T-cell (primary cell): ENCODE results near the gene ADGRL3. TPM values are rescaled to one million over a fixed set of nuclear protein-coding genes. Genes with fewer than 3 reads are reported as not detected.
"Not testable (repeated sequence)": the region's sequence is repeated elsewhere in the genome, so short reads cannot be mapped to it uniquely, and the experiment has no call there.

ENCODE experiments used
- ATAC-seq, 4 experiments: fragments of 200-7000 bp in 3 of 4; fragments of 150-1000 bp in 1 of 4; cut with Tn5 transposase; replicated peaks in 1 of 4; 1 replicate in 3 of 4; 2 replicates in 1 of 4; pipeline ENCODE4 v1.10.0; 2021; ENCODE audit warnings: moderate library complexity in 3 of 4, mild to moderate bottlenecking in 2 of 4, moderate number of reproducible peaks in 1 of 4
- CTCF ChIA-PET, 2 donors: fragments of 300-600 bp; sonication (Branson Sonifier 250); formaldehyde crosslinking; loops; one replicate each; lab custom pipeline; 2022; ENCODE audit warnings: antibody characterized with exemption in 2 of 2; lab: Charles Lee
- POLR2A ChIA-PET, 2 donors: fragments of 300-600 bp; sonication (Branson Sonifier 250); formaldehyde crosslinking; loops; one replicate each; lab custom pipeline; 2022; ENCODE audit warnings: antibody characterized with exemption in 2 of 2; lab: Charles Lee
- DNase-seq, 35 experiments: peaks; one replicate each; pipeline versions ENCODE4 v3.0.0 to v3.0.0-alpha.2; 2013 to 2023
- H3K27ac ChIP-seq: one replicate; pipeline ENCODE4 v1.5.1; 2013; ENCODE audit warnings: low read length
- H3K27me3 ChIP-seq, 2 experiments: replicated peaks in 1 of 2; 1 replicate in 1 of 2; 2 replicates in 1 of 2; pipeline versions ENCODE4 v1.6.1 to v1.7.0; 2013; ENCODE audit warnings: low read length in 1 of 2, mixed read lengths in 1 of 2; ENCODE audit not compliant: control insufficient read depth in 2 of 2, insufficient read depth in 2 of 2; ENCODE audit errors: extremely low read depth in 1 of 2
- H3K36me3 ChIP-seq, 2 donors: 1 replicate in 1 of 2; 2 replicates in 1 of 2; pipeline versions ENCODE4 v1.6.1 to v1.7.0; 2013; ENCODE audit warnings: low read length in 1 of 2; ENCODE audit not compliant: control insufficient read depth in 2 of 2, insufficient read depth in 1 of 2; ENCODE audit errors: extremely low read depth in 1 of 2
- H3K4me1 ChIP-seq, 2 experiments: 1 replicate in 1 of 2; 2 replicates in 1 of 2; pipeline versions ENCODE4 v1.6.1 to v1.7.0; 2013; ENCODE audit warnings: low read length in 2 of 2, mixed read lengths in 1 of 2; ENCODE audit not compliant: insufficient read depth in 2 of 2, control insufficient read depth in 1 of 2; ENCODE audit errors: extremely low read depth in 1 of 2
- H3K4me3 ChIP-seq, 2 donors: 1 replicate in 1 of 2; 2 replicates in 1 of 2; pipeline versions ENCODE4 v1.5.1 to v1.7.0; 2013; ENCODE audit warnings: mild to moderate bottlenecking in 2 of 2, low read length in 1 of 2, moderate library complexity in 1 of 2; ENCODE audit not compliant: control insufficient read depth in 1 of 2; ENCODE audit errors: extremely low read depth in 1 of 2
- H3K9me3 ChIP-seq: 2 replicates; pipeline ENCODE4 v1.7.0; 2013
- H3K27ac Mint-ChIP-seq, 2 donors: one replicate each; pipeline ENCODE4 v1.8.0; 2020 to 2021; ENCODE audit warnings: mild to moderate bottlenecking in 2 of 2, mixed read lengths in 2 of 2
- H3K27me3 Mint-ChIP-seq, 2 donors: one replicate each; pipeline ENCODE4 v1.8.0; 2021 to 2022; ENCODE audit warnings: mixed read lengths in 2 of 2
- H3K36me3 Mint-ChIP-seq: one replicate; pipeline ENCODE4 v1.8.0; 2021; ENCODE audit warnings: mixed read lengths
- H3K4me1 Mint-ChIP-seq, 3 donors: one replicate each; pipeline ENCODE4 v1.8.0; 2020 to 2022; ENCODE audit warnings: mixed read lengths in 3 of 3, mild to moderate bottlenecking in 1 of 3
- H3K4me3 Mint-ChIP-seq, 3 donors: one replicate each; pipeline ENCODE4 v1.8.0; 2020 to 2022; ENCODE audit warnings: mild to moderate bottlenecking in 3 of 3, mixed read lengths in 3 of 3, moderate library complexity in 3 of 3
- H3K9me3 Mint-ChIP-seq, 3 donors: one replicate each; pipeline ENCODE4 v1.8.0; 2020 to 2022; ENCODE audit warnings: mixed read lengths in 3 of 3
- WGBS: methylation state at CpG from one replicate; pipeline ENCODE4 v1.1.5; 2013; ENCODE audit warnings: missing lambda C conversion rate; ENCODE audit not compliant: insufficient coverage; 5-methylcytosine and 5-hydroxymethylcytosine counted together
- total RNA-seq, 35 experiments: library from RNA in 6 of 35; stranded (reverse) in 6 of 35; fragments of 120-200 nt in 1 of 35; gene quantifications; one replicate each; pipeline versions ENCODE4 v1.2.1 to v1.2.4 and lab custom pipeline; 2013 to 2026

ADGRL3 gene
- total RNA-seq, 5 donors from 2014 or later (not counting 1 experiment from before 2014, with no cell fraction given) = 0.09 TPM; not detected in 4

DNA sequence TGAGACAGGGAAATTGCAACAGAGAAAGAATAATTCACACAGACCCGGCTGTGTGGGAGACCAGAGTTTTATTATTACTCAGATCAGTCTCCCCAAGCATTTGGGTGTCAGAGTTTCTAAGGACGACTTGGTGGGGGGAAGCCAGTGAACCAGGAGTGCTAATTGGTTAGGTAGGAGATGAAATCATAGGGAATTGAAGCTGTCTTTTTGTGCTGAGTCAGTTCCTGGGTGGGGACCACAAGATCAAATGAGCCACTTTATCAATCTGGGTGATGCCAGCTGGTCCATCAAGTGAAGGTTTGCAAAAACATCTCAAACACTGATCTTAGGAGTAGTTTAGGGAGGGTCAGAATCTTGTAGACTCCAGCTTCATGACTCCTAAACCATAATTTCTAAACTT is 560.7 kb downstream of the ADGRL3 start:
- Mint-ChIP-seq H3K27ac (no peak overlapping the region), H3K27me3 (no peaks in the 10 kb centered on the region), H3K9me3 (peaks cover 12 to 19% (median 17%) of the 10 kb centered on the region in 3 donors), H3K4me3 (no peak overlapping the region), H3K4me1 (no peaks in the 10 kb centered on the region), H3K36me3 (no peaks in the 10 kb centered on the region)
- 80% methylated on average over 1 of the region's 2 CpGs for WGBS
- no peak for DNase-seq
- Histone ChIP-seq H3K9me3 (no peaks in the 10 kb centered on the region), H3K36me3 (no peaks in the 10 kb centered on the region), H3K4me3 (no peak overlapping the region), H3K27ac (no peak overlapping the region), H3K27me3 (no peaks in the 10 kb centered on the region), H3K4me1 (no peaks in the 10 kb centered on the region)
- ChIA-PET POLR2A (no interaction called here), CTCF (no interaction called here)
- ATAC-seq = no peak

DNA sequence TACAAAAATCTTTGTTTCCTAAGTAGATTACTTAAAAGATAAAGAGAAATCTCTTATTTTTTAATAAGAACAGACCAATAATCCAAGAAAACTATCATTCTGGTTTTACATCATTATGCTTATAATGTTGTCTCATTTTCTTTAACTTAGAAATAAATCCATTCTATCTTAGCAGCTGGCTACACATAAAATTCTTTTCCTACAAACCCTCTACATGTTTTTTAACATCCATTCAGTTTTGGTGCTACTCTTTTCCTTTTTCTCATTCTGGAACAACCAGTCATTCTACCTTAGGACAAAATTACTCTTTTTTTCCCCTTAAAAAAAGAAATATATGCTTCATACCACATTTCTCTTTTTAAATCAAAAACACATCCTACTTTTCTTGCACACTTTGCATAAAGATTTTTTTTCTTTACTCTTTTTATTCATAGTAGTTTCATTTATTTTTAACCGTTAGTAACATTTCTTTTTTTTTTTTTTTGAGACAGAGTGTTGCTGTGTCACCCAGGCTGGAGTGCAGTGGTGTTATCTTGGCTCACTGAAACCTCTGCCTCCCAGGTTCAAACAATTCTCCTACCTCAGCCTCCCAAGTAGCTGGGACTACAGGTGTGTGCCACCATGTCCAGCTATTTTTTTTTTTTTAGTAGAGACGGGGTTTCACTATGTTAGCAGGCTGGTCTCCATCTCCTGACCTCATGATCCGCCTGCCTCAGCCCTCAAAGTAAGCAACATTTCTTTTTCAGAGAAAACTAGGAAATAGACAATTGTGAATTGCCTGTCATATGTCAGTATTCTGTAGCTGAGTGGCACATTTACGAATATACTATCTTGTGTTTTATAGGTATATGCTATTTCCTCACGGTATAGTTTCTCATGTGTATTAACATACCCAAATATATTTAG is 562.8 kb downstream of the ADGRL3 start:
- Histone ChIP-seq H3K36me3 (no peaks in the 10 kb centered on the region), H3K27ac (no peak overlapping the region), H3K9me3 (no peaks in the 10 kb centered on the region), H3K27me3 (no peaks in the 10 kb centered on the region), H3K4me1 (no peaks in the 10 kb centered on the region), H3K4me3 (no peak overlapping the region)
- POLR2A ChIA-PET = interaction anchor here in 1 of 2 donors (0.5 kb wide), 1 partner anchor 10 kb away, joined by 3 read pairs; no protein-coding TSS in a partner anchor
- DNase-seq (no peak), ATAC-seq (no peak)
- H3K4me3 Mint-ChIP-seq = no peak overlapping the region
- no peak overlapping the region for H3K27ac Mint-ChIP-seq
- WGBS = no CpG with 5 or more reads among the region's 5 CpGs
- H3K27me3 Mint-ChIP-seq = no peaks in the 10 kb centered on the region
- H3K9me3 Mint-ChIP-seq = peaks cover 16 to 23% (median 19%) of the 10 kb centered on the region in 3 donors
- H3K36me3 Mint-ChIP-seq = no peaks in the 10 kb centered on the region
- CTCF ChIA-PET = no interaction called here
- H3K4me1 Mint-ChIP-seq = no peaks in the 10 kb centered on the region

DNA sequence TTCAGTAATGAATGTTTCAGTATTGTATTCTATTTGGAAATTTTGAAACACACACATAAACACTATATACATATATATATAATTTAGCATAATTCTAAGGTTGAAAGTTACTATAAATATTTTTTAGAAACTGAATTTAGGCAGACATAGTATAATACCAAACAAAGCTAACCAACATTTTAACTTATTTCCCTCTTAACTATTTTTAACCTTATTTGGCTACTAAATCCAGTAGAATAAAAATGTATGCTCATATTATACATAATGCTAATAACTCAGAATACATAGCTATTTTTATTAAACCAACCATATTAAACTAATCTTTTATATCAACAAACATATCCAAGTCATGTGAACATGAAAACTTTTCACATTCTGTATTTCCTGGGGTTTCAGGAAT is 563.6 kb downstream of the ADGRL3 start:
- H3K4me3 Mint-ChIP-seq = no peak overlapping the region
- H3K27me3 Mint-ChIP-seq = no peaks in the 10 kb centered on the region
- POLR2A ChIA-PET = no interaction called here

DNA sequence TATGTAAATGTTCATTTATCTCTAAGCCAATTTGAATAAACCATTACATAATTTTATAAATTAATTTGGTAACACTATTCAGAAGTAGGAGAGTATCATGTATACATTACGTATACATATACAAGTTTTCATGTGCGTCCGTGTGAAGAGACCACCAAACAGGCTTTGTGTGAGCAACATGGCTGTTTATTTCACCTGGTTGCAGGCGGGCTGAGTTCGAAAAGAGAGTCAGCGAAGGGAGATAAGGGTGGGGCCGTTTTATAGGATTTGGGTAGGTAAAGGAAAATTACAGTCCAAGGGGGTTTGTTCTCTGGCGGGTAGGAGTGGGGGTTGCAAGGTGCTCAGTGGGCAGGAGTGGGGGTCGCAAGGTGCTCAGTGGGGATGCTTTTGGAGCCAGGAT is 564.0 kb downstream of the ADGRL3 start:
- WGBS = 91% methylated on average over 6 of the region's 9 CpGs

More for the DNA sequence above, 563.6 kb downstream of the ADGRL3 start:
- H3K4me1 ChIP-seq = no peaks in the 10 kb centered on the region
- H3K27ac ChIP-seq = no peak overlapping the region
- no peaks in the 10 kb centered on the region for H3K27me3 ChIP-seq
- H3K9me3 ChIP-seq = no peaks in the 10 kb centered on the region
- CTCF ChIA-PET = no interaction called here
- Mint-ChIP-seq H3K36me3 (no peaks in the 10 kb centered on the region), H3K9me3 (peaks cover 14 to 19% (median 18%) of the 10 kb centered on the region in 3 donors), H3K27ac (no peak overlapping the region), H3K4me1 (no peaks in the 10 kb centered on the region)
- H3K36me3 ChIP-seq = no peaks in the 10 kb centered on the region
- H3K4me3 ChIP-seq = no peak overlapping the region
- no peak for ATAC-seq
- no peak for DNase-seq

DNA sequence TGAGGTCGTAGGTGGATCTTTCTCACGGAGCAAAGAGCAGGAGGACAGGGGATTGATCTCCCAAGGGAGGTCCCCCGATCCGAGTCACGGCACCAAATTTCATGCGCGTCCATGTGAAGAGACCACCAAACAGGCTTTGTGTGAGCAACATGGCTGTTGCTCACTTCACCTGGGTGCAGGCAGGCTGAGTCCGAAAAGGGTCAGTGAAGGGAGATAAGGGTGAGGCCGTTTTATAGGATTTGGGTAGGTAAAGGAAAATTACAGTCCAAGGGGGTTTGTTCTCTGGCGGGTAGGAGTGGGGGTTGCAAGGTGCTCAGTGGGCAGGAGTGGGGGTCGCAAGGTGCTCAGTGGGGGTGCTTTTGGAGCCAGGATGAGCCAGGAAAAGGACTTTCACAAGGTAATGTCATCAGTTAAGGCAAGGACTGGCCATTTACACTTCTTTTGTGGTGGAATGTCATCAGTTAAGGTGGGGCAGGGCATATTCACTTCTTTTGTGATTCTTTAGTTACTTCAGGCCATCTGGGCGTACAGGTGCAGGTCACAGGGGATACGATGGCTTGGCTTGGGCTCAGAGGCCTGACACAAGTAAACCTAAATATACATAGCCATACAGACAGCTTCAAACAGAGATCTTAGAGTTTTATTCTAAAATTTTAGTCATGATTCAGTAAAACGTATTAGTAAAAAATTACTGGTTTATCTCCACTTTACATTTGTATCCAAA is 569.5 kb downstream of the ADGRL3 start:
- ATAC-seq, DNase-seq, H3K36me3 Mint-ChIP-seq, POLR2A ChIA-PET, H3K27ac ChIP-seq, H3K27me3 Mint-ChIP-seq, H3K27me3 ChIP-seq, H3K4me3 ChIP-seq, H3K9me3 ChIP-seq, H3K4me1 Mint-ChIP-seq, H3K4me3 Mint-ChIP-seq, H3K4me1 ChIP-seq, H3K27ac Mint-ChIP-seq, CTCF ChIA-PET, H3K36me3 ChIP-seq: not testable (repeated sequence)
- no CpG with 5 or more reads among the region's 14 CpGs for WGBS
- H3K9me3 Mint-ChIP-seq = peaks cover 5 to 17% (median 9%) of the 10 kb centered on the region in 3 donors

More for the DNA sequence above, 564.0 kb downstream of the ADGRL3 start:
- H3K27me3 Mint-ChIP-seq, H3K36me3 Mint-ChIP-seq, H3K36me3 ChIP-seq, H3K27ac ChIP-seq, H3K4me1 ChIP-seq, ATAC-seq, DNase-seq, CTCF ChIA-PET, POLR2A ChIA-PET, H3K4me3 Mint-ChIP-seq, H3K27me3 ChIP-seq, H3K9me3 ChIP-seq, H3K4me1 Mint-ChIP-seq, H3K4me3 ChIP-seq, H3K27ac Mint-ChIP-seq: not testable (repeated sequence)
- peaks cover 14 to 18% (median 17%) of the 10 kb centered on the region in 3 donors for H3K9me3 Mint-ChIP-seq

DNA sequence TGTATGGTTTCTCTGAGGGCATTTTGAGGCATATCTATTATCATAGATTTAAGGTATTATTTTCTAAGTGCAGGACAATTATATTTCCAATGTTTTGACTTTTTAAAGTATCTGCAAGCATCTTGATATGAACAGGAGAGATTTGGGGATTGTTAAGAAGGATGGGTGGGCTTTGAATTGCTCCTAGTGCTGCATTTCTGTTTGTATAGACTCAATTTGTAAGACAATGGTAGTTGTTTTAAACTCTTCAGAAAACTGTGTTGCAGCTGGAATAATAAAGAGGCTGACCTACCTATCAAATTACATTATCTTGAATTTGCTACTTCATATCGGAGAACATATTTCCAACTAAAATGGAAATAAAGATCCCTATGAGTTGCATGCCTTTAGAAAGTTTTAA is 570.3 kb downstream of the ADGRL3 start:
- no peaks in the 10 kb centered on the region for H3K27me3 Mint-ChIP-seq
- no peaks in the 10 kb centered on the region for H3K36me3 ChIP-seq
- H3K9me3 Mint-ChIP-seq = peaks cover 10 to 17% (median 10%) of the 10 kb centered on the region in 3 donors
- WGBS = no CpG with 5 or more reads among the region's 1 CpG
- ATAC-seq = no peak
- DNase-seq = no peak
- H3K4me1 Mint-ChIP-seq = no peaks in the 10 kb centered on the region
- H3K4me3 Mint-ChIP-seq = no peak overlapping the region
- no peak overlapping the region for H3K4me3 ChIP-seq
- H3K27me3 ChIP-seq = no peaks in the 10 kb centered on the region
- H3K27ac Mint-ChIP-seq = no peak overlapping the region
- H3K9me3 ChIP-seq = no peaks in the 10 kb centered on the region
- CTCF ChIA-PET = no interaction called here
- H3K27ac ChIP-seq = no peak overlapping the region
- no peaks in the 10 kb centered on the region for H3K36me3 Mint-ChIP-seq
- POLR2A ChIA-PET = no interaction called here
- no peaks in the 10 kb centered on the region for H3K4me1 ChIP-seq
